Hepatocyte (in vitro differentiated cells): ENCODE data around the gene PGAP2.

Experiments used
- EZH2 ChIP-seq: fragments of 200-600 bp; sonication (generic); IDR thresholded peaks from 2 replicates; pipeline ENCODE4 v1.6.1; 2016; ENCODE audit warnings: antibody characterized with exemption, mild to moderate bottlenecking, borderline replicate concordance
- EZH2phosphoT487 ChIP-seq: fragments of 200-600 bp; sonication (generic); IDR thresholded peaks from one replicate; pipeline ENCODE4 v1.6.1; 2018; ENCODE audit warnings: antibody characterized with exemption, mild to moderate bottlenecking, low read depth, moderate library complexity; ENCODE audit not compliant: unreplicated experiment, severe bottlenecking
- TF ChIP-seq, protein P1 (sequence below): fragments of 200-600 bp; sonication (generic); IDR thresholded peaks from 2 replicates; pipeline ENCODE4 v1.5.1; 2016; ENCODE audit warnings: antibody characterized with exemption, mild to moderate bottlenecking; ENCODE audit not compliant: poor library complexity

DNA sequence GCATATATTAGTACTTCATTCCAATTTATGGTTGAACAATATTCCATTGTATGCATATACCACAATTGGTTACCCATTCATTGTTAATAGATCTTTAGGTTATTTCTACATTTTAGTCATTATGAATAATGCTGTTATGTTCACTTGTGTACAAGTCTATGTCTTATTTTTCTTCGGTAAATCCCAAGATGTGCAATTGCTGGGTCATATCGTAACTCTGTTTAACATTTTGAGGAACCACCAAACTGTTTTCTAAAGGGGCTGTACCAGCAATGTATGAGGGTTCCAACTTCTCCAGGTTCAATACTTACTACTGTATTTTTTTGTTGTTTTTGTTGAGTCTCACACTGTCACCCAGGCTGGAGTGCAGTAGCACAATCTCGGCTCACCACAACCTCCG is 44.1 kb upstream of the PGAP2 start:
- no peak for TF ChIP-seq EZH2phosphoT487
- TF ChIP-seq, protein P1, sequence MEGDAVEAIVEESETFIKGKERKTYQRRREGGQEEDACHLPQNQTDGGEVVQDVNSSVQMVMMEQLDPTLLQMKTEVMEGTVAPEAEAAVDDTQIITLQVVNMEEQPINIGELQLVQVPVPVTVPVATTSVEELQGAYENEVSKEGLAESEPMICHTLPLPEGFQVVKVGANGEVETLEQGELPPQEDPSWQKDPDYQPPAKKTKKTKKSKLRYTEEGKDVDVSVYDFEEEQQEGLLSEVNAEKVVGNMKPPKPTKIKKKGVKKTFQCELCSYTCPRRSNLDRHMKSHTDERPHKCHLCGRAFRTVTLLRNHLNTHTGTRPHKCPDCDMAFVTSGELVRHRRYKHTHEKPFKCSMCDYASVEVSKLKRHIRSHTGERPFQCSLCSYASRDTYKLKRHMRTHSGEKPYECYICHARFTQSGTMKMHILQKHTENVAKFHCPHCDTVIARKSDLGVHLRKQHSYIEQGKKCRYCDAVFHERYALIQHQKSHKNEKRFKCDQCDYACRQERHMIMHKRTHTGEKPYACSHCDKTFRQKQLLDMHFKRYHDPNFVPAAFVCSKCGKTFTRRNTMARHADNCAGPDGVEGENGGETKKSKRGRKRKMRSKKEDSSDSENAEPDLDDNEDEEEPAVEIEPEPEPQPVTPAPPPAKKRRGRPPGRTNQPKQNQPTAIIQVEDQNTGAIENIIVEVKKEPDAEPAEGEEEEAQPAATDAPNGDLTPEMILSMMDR = no peak
- TF ChIP-seq EZH2 = no peak
